CD4-positive, alpha-beta T cell (primary cell): ENCODE results near the gene ARL15. TPM values are rescaled to one million over a fixed set of nuclear protein-coding genes. Genes with fewer than 3 reads are reported as not detected.

Source experiments
- ATAC-seq: fragments of 200-7000 bp; cut with Tn5 transposase; one replicate; pipeline ENCODE4 v1.10.0; 2022; ENCODE audit warnings: mild to moderate bottlenecking; ENCODE audit not compliant: poor library complexity
- CTCF ChIA-PET: fragments of 350-600 bp; sonication (Branson Sonifier 250); formaldehyde crosslinking; loops from one replicate; lab custom pipeline; 2021; ENCODE audit warnings: antibody characterized with exemption, inconsistent platforms; lab: Charles Lee
- POLR2A ChIA-PET: fragments of 350-600 bp; sonication (Branson Sonifier 250); formaldehyde crosslinking; loops from one replicate; lab custom pipeline; 2021; ENCODE audit warnings: antibody characterized with exemption, inconsistent platforms; lab: Charles Lee
- DNase-seq, 14 experiments: peaks; one replicate each; pipeline ENCODE4 v3.0.0-alpha.2; 2013 to 2020; ENCODE audit warnings: mixed read lengths in 2 of 14
- H3K27ac ChIP-seq, 2 donors: one replicate each; pipeline versions ENCODE4 v1.5.1 to v1.7.0; 2013; ENCODE audit warnings: low read length in 2 of 2, low read depth in 1 of 2, mild to moderate bottlenecking in 1 of 2
- H3K27me3 ChIP-seq, 2 experiments: 1 replicate in 1 of 2; 2 replicates in 1 of 2; pipeline versions ENCODE4 v1.6.1 to v1.7.0; 2013; ENCODE audit warnings: low read length in 2 of 2, control low read depth in 1 of 2, mild to moderate bottlenecking in 1 of 2, moderate library complexity in 1 of 2; ENCODE audit not compliant: insufficient read depth in 2 of 2, control insufficient read depth in 1 of 2
- H3K36me3 ChIP-seq: one replicate; pipeline ENCODE4 v1.6.1; 2013; ENCODE audit warnings: low read length, control low read depth; ENCODE audit not compliant: insufficient read depth
- H3K4me1 ChIP-seq: one replicate; pipeline ENCODE4 v1.6.1; 2013; ENCODE audit warnings: low read length, control low read depth; ENCODE audit not compliant: insufficient read depth
- H3K4me3 ChIP-seq: one replicate; pipeline ENCODE4 v1.5.1; 2013; ENCODE audit warnings: mild to moderate bottlenecking, low read length, moderate library complexity
- H3K9me3 ChIP-seq, 2 experiments: 1 replicate in 1 of 2; 2 replicates in 1 of 2; pipeline versions ENCODE4 v1.6.1 to v1.7.0; 2013; ENCODE audit warnings: low read length in 2 of 2, mild to moderate bottlenecking in 2 of 2, control low read depth in 1 of 2, moderate library complexity in 1 of 2; ENCODE audit not compliant: control insufficient read depth in 1 of 2, insufficient read depth in 1 of 2
- H3K27ac Mint-ChIP-seq: one replicate; pipeline ENCODE4 v1.8.0; 2020; ENCODE audit warnings: mixed read lengths
- H3K27me3 Mint-ChIP-seq: one replicate; pipeline ENCODE4 v1.8.0; 2021; ENCODE audit warnings: mixed read lengths
- H3K36me3 Mint-ChIP-seq: one replicate; pipeline ENCODE4 v1.8.0; 2021; ENCODE audit warnings: low read depth, mixed read lengths
- H3K4me1 Mint-ChIP-seq: one replicate; pipeline ENCODE4 v1.8.0; 2021; ENCODE audit warnings: low read depth, mixed read lengths
- H3K4me3 Mint-ChIP-seq: one replicate; pipeline ENCODE4 v1.8.0; 2020; ENCODE audit warnings: mild to moderate bottlenecking, mixed read lengths
- H3K9me3 Mint-ChIP-seq: one replicate; pipeline ENCODE4 v1.8.0; 2020; ENCODE audit warnings: mixed read lengths
- CTCF ChIP-seq: fragments of 200-600 bp; IDR thresholded peaks from one replicate; pipeline ENCODE4 v1.8.0; 2022; ENCODE audit warnings: antibody characterized with exemption, mild to moderate bottlenecking
- intact Hi-C, 2 experiments: fragments of 100-400 bp; cut with DNase I in 1 of 2; cut with micrococcal nuclease in 1 of 2; formaldehyde crosslinking; loops; one replicate each; pipeline versions ENCODE4 v1.15.1 to v1.9.0; 2023 to 2025; cut with DNase I, micrococcal nuclease
- total RNA-seq, 174 experiments: library from RNA in 2 of 174; stranded (reverse) in 2 of 174; gene quantifications; one replicate each; pipeline ENCODE4 v1.2.3 and lab custom pipeline; 2021 to 2026

Gene ARL15
- total RNA-seq, 2 experiments from 2014 or later: 9.1 to 10.6 TPM

DNA sequence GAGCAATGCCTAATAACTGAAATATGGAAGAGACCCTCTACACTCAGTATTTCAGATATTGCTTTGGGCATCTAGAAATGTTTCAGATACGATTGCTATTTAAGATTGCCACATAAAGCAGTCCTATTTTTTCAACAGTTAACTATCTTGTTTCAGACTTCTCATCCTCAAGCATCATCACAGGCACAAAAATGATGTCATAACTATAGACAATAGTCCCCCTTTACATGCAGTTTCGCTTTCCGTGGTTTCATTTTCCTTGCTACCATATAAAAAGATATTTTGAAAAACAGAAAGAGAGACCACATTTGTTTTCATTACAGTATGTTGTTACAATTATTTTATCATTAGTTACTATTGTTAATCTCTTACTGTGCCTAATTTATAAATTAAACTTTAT lies 402.5 kb downstream of the ARL15 start:
- Histone ChIP-seq H3K9me3 (no peaks in the 10 kb centered on the region), H3K27ac (no peak overlapping the region), H3K27me3 (no peaks in the 10 kb centered on the region), H3K4me1 (no peaks in the 10 kb centered on the region), H3K4me3 (no peak overlapping the region), H3K36me3 (no peaks in the 10 kb centered on the region)
- Mint-ChIP-seq H3K4me1 (no peaks in the 10 kb centered on the region), H3K36me3 (no peaks in the 10 kb centered on the region), H3K9me3 (no peaks in the 10 kb centered on the region), H3K27me3 (no peaks in the 10 kb centered on the region), H3K4me3 (no peak overlapping the region), H3K27ac (no peak overlapping the region)
- ChIA-PET CTCF (no interaction called here), POLR2A (no interaction called here)
- DNase-seq: no peak
- no peak for TF ChIP-seq CTCF
- ATAC-seq: no peak
- intact Hi-C loops: no loop called here

- H3K36me3 Mint-ChIP-seq: no peaks in the 10 kb centered on the region
- ChIA-PET CTCF (no interaction called here), POLR2A (no interaction called here)
- intact Hi-C loops: no loop called here
- TF ChIP-seq CTCF: no peak
- no peaks in the 10 kb centered on the region for H3K4me1 Mint-ChIP-seq
- no peaks in the 10 kb centered on the region for H3K27me3 ChIP-seq
- no peaks in the 10 kb centered on the region for H3K9me3 ChIP-seq
- H3K27ac ChIP-seq: no peak overlapping the region
- H3K27ac Mint-ChIP-seq: no peak overlapping the region
- no peaks in the 10 kb centered on the region for H3K9me3 Mint-ChIP-seq
- H3K4me3 ChIP-seq: no peak overlapping the region
- DNase-seq: no peak
- no peaks in the 10 kb centered on the region for H3K36me3 ChIP-seq
- no peaks in the 10 kb centered on the region for H3K4me1 ChIP-seq
- no peaks in the 10 kb centered on the region for H3K27me3 Mint-ChIP-seq
- H3K4me3 Mint-ChIP-seq: no peak overlapping the region
- no peak for ATAC-seq
Measured at GRCh38 chr5:53906736-53907135, 403.6 kb downstream of the ARL15 start.

DNA sequence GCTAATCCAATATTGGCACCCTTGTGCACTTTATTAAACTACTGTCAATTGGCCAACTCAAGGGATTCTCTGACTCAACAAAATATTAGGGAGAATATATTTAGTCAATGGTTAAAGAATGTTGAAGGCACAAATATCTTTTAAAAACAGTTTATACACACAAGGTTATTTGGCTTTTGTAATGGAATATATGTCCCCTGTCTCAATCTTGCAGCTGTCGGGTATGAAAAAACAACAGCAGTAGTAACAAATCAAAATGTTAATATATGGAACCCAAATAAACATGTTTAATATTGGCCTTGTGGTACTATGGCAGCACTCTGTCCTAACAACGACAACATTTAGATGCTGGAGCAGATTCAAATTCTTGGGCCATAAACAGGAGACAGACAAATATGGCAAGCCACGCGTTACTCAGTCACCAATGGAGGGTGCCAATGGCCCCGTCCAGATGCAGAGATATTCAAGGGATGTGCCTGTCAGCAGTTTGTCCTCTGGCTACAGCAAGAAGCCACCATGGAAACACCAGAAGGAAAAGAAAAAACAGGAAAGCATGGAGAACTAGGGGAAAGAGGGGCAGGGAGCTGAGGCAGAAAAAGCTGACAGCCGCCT lies 408.0 kb downstream of the ARL15 start:
- no peaks in the 10 kb centered on the region for H3K36me3 Mint-ChIP-seq
- Histone ChIP-seq H3K4me3 (no peak overlapping the region), H3K9me3 (no peaks in the 10 kb centered on the region), H3K4me1 (no peaks in the 10 kb centered on the region), H3K36me3 (no peaks in the 10 kb centered on the region), H3K27ac (no peak overlapping the region), H3K27me3 (no peaks in the 10 kb centered on the region)
- H3K4me1 Mint-ChIP-seq: no peaks in the 10 kb centered on the region
- ChIA-PET CTCF (no interaction called here), POLR2A (no interaction called here)
- no peaks in the 10 kb centered on the region for H3K9me3 Mint-ChIP-seq
- DNase-seq (no peak), ATAC-seq (no peak)
- H3K27me3 Mint-ChIP-seq: no peaks in the 10 kb centered on the region
- no peak for TF ChIP-seq CTCF
- H3K4me3 Mint-ChIP-seq: no peak overlapping the region
- H3K27ac Mint-ChIP-seq: no peak overlapping the region
- intact Hi-C loops: no loop called here
